ENCODE measurements around the gene POLG. TPM values are rescaled to one million over a fixed set of nuclear protein-coding genes. Genes with fewer than 3 reads are reported as not detected.

POLG gene
- total RNA-seq, 4 donors from 2014 or later = 38.4 to 60.7 (median 52.9) TPM

DNA sequence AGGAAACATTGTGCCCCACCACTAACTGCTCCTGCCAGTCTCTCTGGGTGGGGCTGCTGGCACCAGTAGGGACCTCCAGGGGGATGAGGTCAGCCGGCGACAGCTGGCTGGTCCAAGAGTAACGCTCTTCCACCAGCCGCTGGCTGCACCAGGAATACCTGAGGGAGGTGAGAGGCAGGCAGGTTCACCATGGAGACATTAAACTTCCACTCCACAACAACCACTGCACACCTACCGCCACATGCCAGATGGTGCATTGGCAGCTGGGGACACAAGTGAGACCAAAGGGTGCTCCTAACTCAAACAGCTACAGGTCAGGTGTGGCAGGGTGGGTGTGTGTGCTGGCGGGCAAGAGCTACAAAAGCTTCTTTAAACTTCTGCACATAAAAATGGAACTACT is 4.5 kb downstream of the POLG start:
- Histone ChIP-seq H3K4me1 (peaks cover 29 to 70% (median 36%) of the 10 kb centered on the region in 3 donors), H3K4me3 (no peak overlapping the region), H3K9me3 (no peaks in the 10 kb centered on the region), H3K27ac (peak overlapping the region in 1 of 4 donors; percentile 42), H3K27me3 (no peaks in the 10 kb centered on the region), H3K36me3 (peaks cover 49 to 87% (median 56%) of the 10 kb centered on the region in 3 donors)
- 72 to 95% methylated on average over 2 to 6 of the region's 6 CpGs for WGBS, 2 donors
- DNase-seq = no peak
- intact Hi-C loops (cut with DNase I) = no loop called here
- TF ChIP-seq, protein P1, sequence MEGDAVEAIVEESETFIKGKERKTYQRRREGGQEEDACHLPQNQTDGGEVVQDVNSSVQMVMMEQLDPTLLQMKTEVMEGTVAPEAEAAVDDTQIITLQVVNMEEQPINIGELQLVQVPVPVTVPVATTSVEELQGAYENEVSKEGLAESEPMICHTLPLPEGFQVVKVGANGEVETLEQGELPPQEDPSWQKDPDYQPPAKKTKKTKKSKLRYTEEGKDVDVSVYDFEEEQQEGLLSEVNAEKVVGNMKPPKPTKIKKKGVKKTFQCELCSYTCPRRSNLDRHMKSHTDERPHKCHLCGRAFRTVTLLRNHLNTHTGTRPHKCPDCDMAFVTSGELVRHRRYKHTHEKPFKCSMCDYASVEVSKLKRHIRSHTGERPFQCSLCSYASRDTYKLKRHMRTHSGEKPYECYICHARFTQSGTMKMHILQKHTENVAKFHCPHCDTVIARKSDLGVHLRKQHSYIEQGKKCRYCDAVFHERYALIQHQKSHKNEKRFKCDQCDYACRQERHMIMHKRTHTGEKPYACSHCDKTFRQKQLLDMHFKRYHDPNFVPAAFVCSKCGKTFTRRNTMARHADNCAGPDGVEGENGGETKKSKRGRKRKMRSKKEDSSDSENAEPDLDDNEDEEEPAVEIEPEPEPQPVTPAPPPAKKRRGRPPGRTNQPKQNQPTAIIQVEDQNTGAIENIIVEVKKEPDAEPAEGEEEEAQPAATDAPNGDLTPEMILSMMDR (IDR thresholded peaks at IDR 0.05) = no peak
- no peak for TF ChIP-seq POLR2A (IDR thresholded peaks at IDR 0.05)

DNA sequence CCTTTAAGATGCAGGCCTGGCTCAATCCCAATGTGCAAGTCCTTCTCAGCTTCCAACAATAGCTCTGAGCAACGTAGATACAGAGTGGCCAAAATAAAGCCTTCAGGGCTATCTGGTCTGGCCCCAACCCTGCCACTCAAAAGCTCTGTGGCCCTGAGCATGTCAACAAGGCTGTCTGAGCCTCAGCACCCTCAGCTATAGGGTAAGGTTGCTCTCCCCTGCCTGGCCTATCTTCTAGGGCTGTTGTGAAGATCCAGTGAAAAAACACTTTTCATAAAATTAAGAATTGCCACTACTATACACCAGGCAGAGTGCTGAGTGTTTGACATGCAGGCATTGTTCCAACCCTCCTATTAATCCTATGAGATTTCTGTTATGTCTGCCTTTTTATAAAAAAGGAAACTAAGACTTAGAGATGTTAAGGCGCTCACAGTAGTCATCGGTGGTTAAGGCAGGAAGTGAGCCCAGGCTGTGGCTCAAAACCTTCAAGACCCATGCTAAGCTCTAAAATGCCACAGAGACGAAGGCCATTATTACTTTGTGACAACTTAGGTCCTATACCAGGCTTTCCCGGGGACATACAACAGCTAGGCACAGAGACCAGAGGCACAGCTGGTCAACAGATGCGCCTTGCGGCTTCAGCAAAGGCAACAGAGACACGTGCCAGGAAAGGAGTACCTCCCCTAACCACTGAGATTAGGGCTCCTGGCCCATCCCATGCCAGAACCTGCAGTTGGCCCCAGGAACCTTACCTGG is 5.1 kb downstream of the POLG start:
- peaks cover 27 to 69% (median 36%) of the 10 kb centered on the region in 3 donors for H3K4me1 ChIP-seq

DNA sequence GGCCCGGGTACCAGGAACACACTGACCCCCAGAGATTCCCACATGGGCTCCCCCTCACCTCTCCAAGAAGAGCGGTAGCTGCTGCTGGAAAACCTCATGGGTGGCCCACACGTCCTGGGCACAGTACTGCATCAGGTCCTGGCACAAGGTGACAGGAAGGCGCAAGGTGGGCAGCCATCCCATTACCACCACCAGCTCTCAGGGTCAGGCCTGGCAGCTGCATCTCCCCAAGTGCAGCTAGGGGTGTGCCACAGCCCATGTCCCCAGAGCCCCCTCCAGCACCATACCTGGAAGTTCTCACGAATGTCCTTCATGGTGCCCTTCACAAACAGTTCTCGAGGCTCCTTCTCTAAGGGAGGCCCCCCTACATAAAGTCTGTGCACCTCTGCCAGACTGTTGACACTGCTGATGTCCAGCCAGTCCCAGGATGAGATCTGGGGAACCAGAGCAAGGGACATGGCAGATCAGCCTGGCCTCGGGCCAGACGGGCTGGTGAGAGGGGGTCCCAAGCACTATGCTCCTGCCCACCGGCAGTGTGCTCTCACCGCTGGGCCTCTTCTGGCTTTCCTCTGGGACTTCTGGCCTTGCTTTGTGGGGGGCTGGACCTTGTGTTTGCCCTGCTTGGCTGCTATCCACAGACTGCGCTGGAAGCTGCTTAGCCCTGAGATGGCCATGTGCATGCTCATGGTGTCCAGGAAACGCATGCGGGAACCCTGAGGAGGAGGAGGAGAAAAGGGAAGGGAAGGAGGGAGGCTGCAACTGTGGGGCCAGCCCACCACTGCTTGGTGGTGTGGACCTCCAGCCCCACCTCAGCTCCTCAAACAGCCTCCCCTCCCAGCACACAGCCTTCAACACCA is 6.0 kb downstream of the POLG start:
- no peaks in the 10 kb centered on the region for H3K9me3 ChIP-seq

More for the DNA sequence above, 5.1 kb downstream of the POLG start:
- Histone ChIP-seq H3K9me3 (no peaks in the 10 kb centered on the region), H3K36me3 (peaks cover 53 to 93% (median 59%) of the 10 kb centered on the region in 3 donors), H3K27ac (peak overlapping the region in 1 of 4 donors; percentile 42), H3K27me3 (no peaks in the 10 kb centered on the region), H3K4me3 (no peak overlapping the region)
- no peak for DNase-seq
- TF ChIP-seq, protein P1 (IDR thresholded peaks at IDR 0.05) = no peak
- TF ChIP-seq POLR2A (IDR thresholded peaks at IDR 0.05) = no peak
- WGBS, 2 donors = 50 to 52% methylated on average over 1 to 8 of the region's 8 CpGs
- intact Hi-C loops (cut with DNase I) = no loop called here

DNA sequence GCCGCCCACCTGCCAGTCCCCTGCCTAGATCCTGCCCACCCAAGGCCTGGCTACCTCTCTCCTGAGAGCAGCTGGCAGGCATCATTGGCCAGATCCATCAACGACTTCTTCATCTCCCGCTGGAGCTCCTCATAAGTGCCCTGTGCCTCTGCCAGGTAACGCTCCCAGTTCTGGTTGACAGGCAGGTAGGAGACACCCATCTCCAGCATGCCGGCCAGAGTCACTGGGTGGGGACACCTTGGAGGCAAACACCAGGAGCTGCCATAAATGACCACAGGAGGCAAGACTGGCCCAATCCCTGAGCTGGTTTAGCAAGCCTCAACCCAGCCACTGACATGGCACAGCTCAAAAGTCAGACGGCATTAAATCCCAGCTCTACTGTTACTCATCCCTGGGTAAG is 7.5 kb downstream of the POLG start:
- H3K4me3 ChIP-seq = no peak overlapping the region
- peaks cover 68 to 100% (median 78%) of the 10 kb centered on the region in 3 donors for H3K36me3 ChIP-seq
- DNase-seq = no peak
- intact Hi-C loops (cut with DNase I) = no loop called here
- no peak overlapping the region for H3K27ac ChIP-seq
- H3K27me3 ChIP-seq = no peaks in the 10 kb centered on the region
- peaks cover 13 to 49% (median 20%) of the 10 kb centered on the region in 3 donors for H3K4me1 ChIP-seq
- WGBS, 2 donors = 69 to 85% methylated on average over 2 to 4 of the region's 6 CpGs
- no peaks in the 10 kb centered on the region for H3K9me3 ChIP-seq
- TF ChIP-seq, protein P1 (IDR thresholded peaks at IDR 0.05) = no peak
- TF ChIP-seq POLR2A (IDR thresholded peaks at IDR 0.05) = no peak

More for the DNA sequence above, 6.0 kb downstream of the POLG start:
- intact Hi-C loops (cut with DNase I) = no loop called here
- 89 to 100% methylated on average over 3 to 7 of the region's 13 CpGs for WGBS, 2 donors
- Histone ChIP-seq H3K4me1 (peaks cover 25 to 64% (median 35%) of the 10 kb centered on the region in 3 donors), H3K27me3 (no peaks in the 10 kb centered on the region), H3K27ac (peak overlapping the region in 1 of 4 donors; percentile 13), H3K36me3 (peaks cover 62 to 100% (median 68%) of the 10 kb centered on the region in 3 donors), H3K4me3 (no peak overlapping the region)
- DNase-seq = no peak
- TF ChIP-seq POLR2A (IDR thresholded peaks at IDR 0.05) = no peak
- TF ChIP-seq, protein P1 (IDR thresholded peaks at IDR 0.05) = no peak

Data from esophagus squamous epithelium (tissue), 5 donors.